CD4-positive, alpha-beta T cell treated with Interleukin-6 at 100 ng/mL for 8 hours (primary cell): Measurements from ENCODE around the gene PGLYRP2.

ENCODE experiments used
- DNase-seq: peaks from one replicate; pipeline ENCODE4 v3.0.0-alpha.2; 2020; ENCODE audit warnings: mixed read lengths, low spot score

PGLYRP2 gene

GRCh38 chr19:15439821-15440641, 39.3 kb downstream of the PGLYRP2 start:
- DNase-seq = no peak

GRCh38 chr19:15439078-15439799, 40.1 kb downstream of the PGLYRP2 start:
- DNase-seq = no peak

DNA sequence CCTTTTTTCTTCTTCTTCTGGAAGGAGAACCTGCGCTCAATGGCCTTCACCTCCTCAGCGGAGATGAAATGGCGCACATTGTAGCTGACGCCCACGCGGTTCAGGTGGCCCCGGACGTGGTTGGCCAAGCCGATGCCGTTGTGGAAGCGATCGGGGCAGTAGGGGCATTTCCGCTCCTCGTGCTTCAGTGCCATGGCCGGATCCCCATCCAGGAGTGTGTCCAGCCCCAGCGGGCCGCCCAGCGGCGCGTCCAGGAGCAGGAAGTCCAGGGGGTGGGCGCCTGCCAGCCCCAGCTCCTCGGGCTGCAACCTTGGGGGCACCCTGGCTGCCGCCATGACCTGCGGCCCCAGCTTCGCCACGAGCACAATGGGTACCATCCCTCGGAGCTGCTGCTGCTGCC, 40.7 kb downstream of the PGLYRP2 start:
- no peak for DNase-seq

DNA sequence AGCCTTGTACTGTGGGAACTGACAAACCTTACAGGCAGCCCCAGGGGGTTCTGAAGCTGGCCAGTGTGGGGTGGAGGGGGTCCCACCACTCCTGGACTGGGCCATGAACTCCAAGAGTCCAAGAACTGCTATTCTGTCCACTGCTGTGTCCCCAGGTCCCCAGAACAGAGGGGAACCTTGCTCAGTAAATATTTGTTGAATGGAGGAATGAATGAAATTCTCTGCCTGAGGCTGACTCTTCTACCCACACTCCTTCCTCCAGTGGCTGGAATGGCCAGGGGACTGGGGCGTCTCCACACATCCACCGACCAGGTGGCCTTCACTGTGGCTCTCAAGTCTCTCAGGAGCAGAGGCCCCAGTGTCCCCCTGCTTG, 41.2 kb downstream of the PGLYRP2 start:
- no peak for DNase-seq

GRCh38 chr19:15437355-15438123, 41.8 kb downstream of the PGLYRP2 start:
- no peak for DNase-seq

DNA sequence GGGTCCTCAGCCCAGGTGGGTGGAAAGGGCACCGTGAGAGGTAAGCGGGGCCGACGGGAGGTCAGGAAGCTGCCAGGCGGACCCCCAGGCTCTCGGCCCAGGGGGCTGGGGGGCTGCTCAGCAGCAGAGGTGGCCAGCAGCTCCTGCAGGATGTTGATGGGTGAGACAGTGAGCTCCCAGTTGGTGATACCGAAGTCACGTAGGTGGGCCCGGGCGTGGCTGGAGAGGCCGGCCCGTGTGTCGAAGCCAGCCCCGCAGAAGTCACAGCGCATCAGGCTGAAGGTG, 42.5 kb downstream of the PGLYRP2 start:
- DNase-seq = no peak

DNA sequence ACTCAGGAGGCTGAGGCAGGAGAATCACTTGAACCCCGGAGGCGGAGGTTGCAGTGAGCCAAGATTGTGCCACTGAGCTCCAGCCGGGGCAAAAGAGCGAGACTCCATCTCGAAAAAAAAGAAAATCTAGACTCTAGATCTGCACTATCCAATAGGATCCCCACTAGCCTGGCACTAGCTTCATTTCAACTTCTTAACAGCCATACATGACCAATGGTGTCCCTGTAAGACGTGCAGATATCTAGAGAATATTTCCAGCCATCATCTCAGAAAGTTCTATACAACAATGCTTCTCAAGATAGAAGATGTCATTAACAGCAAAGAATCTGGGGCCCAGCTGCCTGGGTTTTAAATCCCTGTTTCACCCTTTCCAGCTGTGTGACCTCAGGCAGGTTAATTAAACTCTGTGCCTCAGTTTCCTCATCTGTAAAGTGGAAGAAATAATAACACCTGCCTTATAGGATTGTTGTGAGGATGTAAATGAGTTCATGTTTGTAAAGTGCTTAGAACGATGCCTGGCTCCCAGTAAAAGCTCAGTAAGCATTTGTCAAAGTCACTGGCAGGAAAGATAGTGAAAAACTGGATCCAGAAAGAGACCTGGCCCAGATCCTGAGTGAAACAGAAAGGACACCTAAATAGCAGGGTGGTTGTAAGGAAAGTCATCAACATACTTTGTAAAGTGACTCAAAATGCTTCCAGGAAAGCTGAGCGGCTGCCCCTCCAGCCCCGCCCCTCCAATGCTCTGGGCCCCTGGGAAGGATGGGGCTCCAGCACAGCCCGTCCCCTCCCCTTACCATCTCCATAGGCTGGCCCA, 43.1 kb downstream of the PGLYRP2 start:
- no peak for DNase-seq

GRCh38 chr19:15433519-15434069, 45.7 kb downstream of the PGLYRP2 start:
- DNase-seq = no peak

DNA sequence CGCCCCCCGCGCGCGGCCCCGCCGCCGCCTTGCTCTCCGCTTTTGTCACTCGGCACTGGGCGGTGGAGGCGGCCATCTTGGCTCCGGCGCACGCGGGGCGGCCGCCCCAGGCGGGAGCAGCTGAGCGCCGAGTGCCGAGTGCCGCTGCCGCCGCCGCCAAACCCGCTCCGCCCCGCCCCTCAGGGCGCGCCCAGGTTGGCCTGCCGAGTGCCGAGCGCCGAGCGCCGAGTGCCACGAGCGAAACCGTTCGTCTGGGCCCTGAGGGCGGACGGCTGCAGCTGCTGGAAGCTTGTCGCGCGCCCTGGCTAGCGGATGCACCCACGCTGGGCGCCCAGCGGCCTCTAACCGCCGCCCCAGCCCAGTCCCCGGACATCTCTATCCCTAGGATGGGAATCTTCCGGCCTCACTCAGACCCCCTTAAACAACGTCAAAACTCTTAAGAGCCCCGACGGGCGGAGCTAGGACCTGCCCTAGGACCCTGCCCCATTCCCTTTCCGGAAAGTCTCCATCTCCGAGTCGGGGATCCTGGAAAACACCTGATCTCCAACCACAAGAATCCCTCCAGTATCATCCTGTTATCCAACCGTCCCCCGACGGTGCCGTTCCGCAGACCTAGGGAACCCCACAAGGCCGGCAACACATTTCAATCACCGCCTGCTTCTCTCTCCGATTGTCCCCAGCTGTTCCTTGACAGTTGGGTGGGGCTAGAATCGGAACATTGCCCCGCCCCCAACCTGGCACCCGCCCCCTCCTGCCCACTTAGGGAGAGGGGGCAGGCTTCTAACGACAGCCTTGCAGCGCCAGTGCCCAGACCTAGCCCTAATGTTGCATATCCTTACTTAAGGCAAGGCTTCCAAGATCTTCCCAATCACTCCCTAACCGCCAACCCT, 46.4 kb downstream of the PGLYRP2 start:
- peak; percentile 88 for DNase-seq

GRCh38 chr19:15432018-15432494, 47.2 kb downstream of the PGLYRP2 start:
- no peak for DNase-seq

DNA sequence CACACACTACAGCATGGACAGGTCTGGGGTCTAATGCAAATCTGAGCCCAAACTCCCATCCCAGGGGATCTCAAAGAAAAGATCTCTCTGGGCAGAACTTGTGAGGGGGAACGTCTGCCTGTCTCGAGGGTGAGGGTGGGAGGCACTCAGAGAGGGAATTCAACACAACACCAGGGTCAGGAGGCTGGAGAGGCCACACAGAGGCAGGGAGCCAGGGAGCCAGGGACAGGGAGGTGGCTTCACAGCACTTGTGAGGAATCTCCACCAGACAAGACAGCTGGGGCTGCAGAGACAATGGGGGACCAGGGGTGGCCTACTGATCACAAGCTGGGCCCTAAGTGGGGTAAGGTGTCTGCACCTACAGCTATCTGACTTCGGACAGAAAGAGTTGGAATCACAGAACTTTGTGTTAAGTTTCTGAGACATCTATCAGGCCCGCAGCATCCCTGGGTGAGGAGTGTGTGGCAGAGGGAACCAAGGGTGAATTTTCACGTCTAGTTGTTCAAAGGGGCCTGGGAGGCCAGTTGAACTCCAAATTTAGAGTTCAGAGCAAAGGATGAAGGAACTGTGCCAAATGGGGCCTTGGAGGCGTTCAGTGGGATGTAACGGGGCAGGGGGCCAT, 47.8 kb downstream of the PGLYRP2 start:
- no peak for DNase-seq

- no peak for DNase-seq
Observed at GRCh38 chr19:15430526-15431120, 48.7 kb downstream of the PGLYRP2 start.

- DNase-seq = no peak
Observed at GRCh38 chr19:15429825-15430467, 49.4 kb downstream of the PGLYRP2 start.

- DNase-seq = no peak
Observed at GRCh38 chr19:15428956-15429824, 50.1 kb downstream of the PGLYRP2 start.

- DNase-seq = no peak
Observed at GRCh38 chr19:15427991-15428471, 51.3 kb downstream of the PGLYRP2 start.

- DNase-seq = no peak
Observed at GRCh38 chr19:15427350-15427700, 52.0 kb downstream of the PGLYRP2 start.

GRCh38 chr19:15426485-15427349, 52.6 kb downstream of the PGLYRP2 start:
- DNase-seq = no peak
